HepG2 (cell line): ENCODE results near the gene VAC14. TPM values are rescaled to one million over a fixed set of nuclear protein-coding genes. Genes with fewer than 3 reads are reported as not detected.

Source experiments
- ELF1 ChIP-seq: sonication (generic); formaldehyde crosslinking; IDR thresholded peaks from 2 replicates; pipeline ENCODE4 v1.4.0; 2020; ENCODE audit warnings: missing genetic modification reagents
- FIP1L1 ChIP-seq: fragments of 200-400 bp; formaldehyde crosslinking; IDR thresholded peaks from 2 replicates; pipeline ENCODE4 v1.6.1; 2018; ENCODE audit warnings: low read depth, mild to moderate bottlenecking, low read length, moderate library complexity, borderline replicate concordance; ENCODE audit not compliant: insufficient read depth
- FOXM1 ChIP-seq: sonication (generic); formaldehyde crosslinking; IDR thresholded peaks from 2 replicates; pipeline ENCODE4 v1.5.0; 2020; ENCODE audit warnings: missing genetic modification reagents
- GATA4 ChIP-seq: sonication (generic); IDR thresholded peaks from 2 replicates; pipeline ENCODE4 v1.6.1; 2016; ENCODE audit warnings: antibody characterized with exemption, low read depth, borderline replicate concordance
- IKZF1 ChIP-seq: fragments of 450-650 bp; IDR thresholded peaks from 2 replicates; pipeline ENCODE4 v1.7.1; 2016
- KDM5B ChIP-seq: sonication (generic); formaldehyde crosslinking; IDR thresholded peaks from 2 replicates; pipeline ENCODE4 v1.4.0; 2020; ENCODE audit warnings: missing genetic modification reagents, mild to moderate bottlenecking, borderline replicate concordance
- MAFG ChIP-seq: sonication (generic); formaldehyde crosslinking; IDR thresholded peaks from 2 replicates; pipeline ENCODE4 v1.5.1; 2020; ENCODE audit warnings: mild to moderate bottlenecking, missing genetic modification reagents
- NFYC ChIP-seq: IDR thresholded peaks from 2 replicates; pipeline ENCODE4 v1.6.1; 2016; ENCODE audit warnings: missing genetic modification reagents, missing compliant biosample characterization
- RFXANK ChIP-seq: IDR thresholded peaks from 2 replicates; pipeline ENCODE4 v1.6.1; 2016
- SATB2 ChIP-seq: sonication (generic); formaldehyde crosslinking; IDR thresholded peaks from 2 replicates; pipeline ENCODE4 v1.5.0; 2020; ENCODE audit warnings: missing genetic modification reagents
- U2AF2 ChIP-seq: fragments of 200-400 bp; formaldehyde crosslinking; IDR thresholded peaks from 2 replicates; pipeline ENCODE4 v1.6.1; 2017; ENCODE audit warnings: low read depth, mild to moderate bottlenecking, low read length
- YEATS2 ChIP-seq: sonication (generic); formaldehyde crosslinking; IDR thresholded peaks from 2 replicates; pipeline ENCODE4 v1.4.0; 2020; ENCODE audit warnings: missing genetic modification reagents, borderline replicate concordance
- ZBTB21 ChIP-seq: sonication (generic); formaldehyde crosslinking; IDR thresholded peaks from 2 replicates; pipeline ENCODE4 v1.4.0; 2020; ENCODE audit warnings: missing genetic modification reagents
- ZFP90 ChIP-seq: sonication (generic); formaldehyde crosslinking; IDR thresholded peaks from 2 replicates; pipeline ENCODE4 v1.8.0; 2022; ENCODE audit warnings: missing genetic modification reagents, mild to moderate bottlenecking, inconsistent platforms, borderline replicate concordance
- ZNF33A ChIP-seq: sonication (generic); formaldehyde crosslinking; IDR thresholded peaks from 2 replicates; pipeline ENCODE4 v1.5.1; 2020; ENCODE audit warnings: missing genetic modification reagents, mild to moderate bottlenecking, moderate library complexity, borderline replicate concordance
- ZNF737 ChIP-seq: sonication (generic); formaldehyde crosslinking; IDR thresholded peaks from 2 replicates; pipeline ENCODE4 v1.5.0; 2020; ENCODE audit warnings: missing genetic modification reagents, mild to moderate bottlenecking, borderline replicate concordance
- ZNF780A ChIP-seq: sonication (generic); formaldehyde crosslinking; IDR thresholded peaks from 2 replicates; pipeline ENCODE4 v1.8.0; 2022; ENCODE audit warnings: mild to moderate bottlenecking, missing genetic modification reagents, moderate library complexity
- ZNF839 ChIP-seq: sonication (generic); formaldehyde crosslinking; IDR thresholded peaks from 2 replicates; pipeline ENCODE4 v1.4.0; 2020; ENCODE audit warnings: missing genetic modification reagents, mild to moderate bottlenecking, borderline replicate concordance
- polyA plus RNA-seq, 8 experiments: library from polyadenylated mRNA; depleted of rRNA in 3 of 8; stranded (reverse) in 7 of 8; unstranded in 1 of 8; fragments of >200 nt; fragmentation: Illumina TruSeq in 4 of 8; extraction: Trizol in 4 of 8; gene quantifications; 2 replicates each; pipeline versions ENCODE4 v1.2.1 to v1.2.3, GENCODE V29; 2011 to 2016; ENCODE audit warnings: low read depth in 4 of 8, missing spikeins in 1 of 8, mixed read lengths in 1 of 8; ENCODE audit not compliant: insufficient read depth in 1 of 8
- total RNA-seq, 5 experiments: library from RNA; depleted of rRNA; stranded (reverse); fragments of >200 nt; fragmentation: Illumina TruSeq; extraction: Trizol; gene quantifications; 2 replicates each; pipeline ENCODE4 v1.2.3, GENCODE V29; 2016; ENCODE audit warnings: low read depth in 1 of 5
- TF ChIP-seq, protein P1 (sequence below): sonication (generic); formaldehyde crosslinking; IDR thresholded peaks from 2 replicates; pipeline ENCODE4 v1.5.0; 2020; ENCODE audit warnings: mild to moderate bottlenecking, missing genetic modification reagents, borderline replicate concordance
- TF ChIP-seq, protein P2 (sequence below), 2 experiments: IDR thresholded peaks; 2 replicates each; pipeline ENCODE4 v1.6.1; 2011 to 2012; ENCODE audit warnings: low read length in 2 of 2, borderline replicate concordance in 1 of 2, low read depth in 1 of 2, mild to moderate bottlenecking in 1 of 2, moderate library complexity in 1 of 2
- TF ChIP-seq, protein P3 (sequence below): sonication (generic); formaldehyde crosslinking; IDR thresholded peaks from 2 replicates; pipeline ENCODE4 v1.9.0; 2021; ENCODE audit warnings: missing genetic modification reagents, borderline replicate concordance
- TF ChIP-seq, protein P4 (sequence below): sonication (generic); formaldehyde crosslinking; IDR thresholded peaks from 2 replicates; pipeline ENCODE4 v1.8.1; 2023; ENCODE audit warnings: mild to moderate bottlenecking, inconsistent platforms, moderate library complexity, missing genetic modification reagents, borderline replicate concordance

VAC14 gene
- total and polyA plus RNA-seq, 2 of the 13 experiments (the other 11 are each of a cell fraction or from before 2014, with no cell fraction given): 23.5 to 24.6 TPM

DNA sequence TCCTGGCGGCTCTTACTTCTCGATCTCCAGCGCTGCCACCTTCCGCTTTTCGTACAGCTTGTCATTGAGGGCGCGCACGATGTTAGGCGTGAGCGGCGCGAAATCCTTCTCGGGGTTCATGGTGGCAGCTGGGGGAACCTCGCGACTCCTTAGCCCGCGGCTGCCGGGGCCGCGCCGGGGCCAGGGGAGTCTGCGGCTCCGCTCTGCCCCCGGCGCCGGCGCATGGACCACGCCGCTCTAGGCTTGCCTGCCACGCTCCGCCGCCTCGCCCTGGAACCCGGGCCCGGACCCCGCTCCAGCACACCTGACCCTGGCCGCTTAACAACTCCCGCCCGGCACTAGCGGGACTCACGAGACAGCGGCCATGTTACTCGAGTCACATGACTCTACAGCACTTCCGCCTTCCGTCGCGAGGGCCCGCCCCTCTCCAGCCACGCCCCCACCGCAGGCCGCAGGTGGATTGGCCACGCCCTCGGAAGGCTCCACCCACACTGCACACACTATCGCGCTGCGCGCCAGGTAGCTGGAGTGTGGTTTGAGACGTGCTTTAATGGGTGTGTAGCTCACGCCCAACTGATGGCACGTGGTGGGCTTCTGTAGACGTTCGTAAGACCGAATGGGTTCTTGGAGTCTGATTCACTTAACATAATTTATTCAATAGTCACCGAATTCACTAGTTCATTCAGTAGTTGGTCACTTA lies at the start of gene VAC14 (continued):
- TF ChIP-seq, protein P1, sequence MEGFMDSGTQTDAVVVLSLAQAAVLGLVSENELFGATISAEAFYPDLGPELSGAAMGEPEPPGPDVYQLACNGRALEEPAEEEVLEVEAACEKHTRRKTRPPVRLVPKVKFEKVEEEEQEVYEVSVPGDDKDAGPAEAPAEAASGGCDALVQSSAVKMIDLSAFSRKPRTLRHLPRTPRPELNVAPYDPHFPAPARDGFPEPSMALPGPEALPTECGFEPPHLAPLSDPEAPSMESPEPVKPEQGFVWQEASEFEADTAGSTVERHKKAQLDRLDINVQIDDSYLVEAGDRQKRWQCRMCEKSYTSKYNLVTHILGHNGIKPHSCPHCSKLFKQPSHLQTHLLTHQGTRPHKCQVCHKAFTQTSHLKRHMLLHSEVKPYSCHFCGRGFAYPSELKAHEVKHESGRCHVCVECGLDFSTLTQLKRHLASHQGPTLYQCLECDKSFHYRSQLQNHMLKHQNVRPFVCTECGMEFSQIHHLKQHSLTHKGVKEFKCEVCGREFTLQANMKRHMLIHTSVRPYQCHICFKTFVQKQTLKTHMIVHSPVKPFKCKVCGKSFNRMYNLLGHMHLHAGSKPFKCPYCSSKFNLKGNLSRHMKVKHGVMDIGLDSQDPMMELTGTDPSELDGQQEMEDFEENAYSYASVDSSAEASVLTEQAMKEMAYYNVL: 0 out of 2 replicates have a peak, but pooled peaks have one; percentile 48
- no peak; the same call in 1 of the 2 replicates for TF ChIP-seq GATA4
- no peak; the same call in 1 of the 2 replicates for TF ChIP-seq RFXANK
- TF ChIP-seq ZNF839 (CRISPR knock-in tag): 0 out of 2 replicates have a peak, but pooled peaks have one; percentile 67
- peak; percentile 63 for TF ChIP-seq NFYC (CRISPR knock-in tag)
- TF ChIP-seq ZBTB21: peak; percentile 48; the same call in 1 of the 2 replicates
- TF ChIP-seq ZFP90: no peak
- TF ChIP-seq FOXM1 (CRISPR knock-in tag): no peak
- TF ChIP-seq U2AF2: no peak
- TF ChIP-seq, protein P2, sequence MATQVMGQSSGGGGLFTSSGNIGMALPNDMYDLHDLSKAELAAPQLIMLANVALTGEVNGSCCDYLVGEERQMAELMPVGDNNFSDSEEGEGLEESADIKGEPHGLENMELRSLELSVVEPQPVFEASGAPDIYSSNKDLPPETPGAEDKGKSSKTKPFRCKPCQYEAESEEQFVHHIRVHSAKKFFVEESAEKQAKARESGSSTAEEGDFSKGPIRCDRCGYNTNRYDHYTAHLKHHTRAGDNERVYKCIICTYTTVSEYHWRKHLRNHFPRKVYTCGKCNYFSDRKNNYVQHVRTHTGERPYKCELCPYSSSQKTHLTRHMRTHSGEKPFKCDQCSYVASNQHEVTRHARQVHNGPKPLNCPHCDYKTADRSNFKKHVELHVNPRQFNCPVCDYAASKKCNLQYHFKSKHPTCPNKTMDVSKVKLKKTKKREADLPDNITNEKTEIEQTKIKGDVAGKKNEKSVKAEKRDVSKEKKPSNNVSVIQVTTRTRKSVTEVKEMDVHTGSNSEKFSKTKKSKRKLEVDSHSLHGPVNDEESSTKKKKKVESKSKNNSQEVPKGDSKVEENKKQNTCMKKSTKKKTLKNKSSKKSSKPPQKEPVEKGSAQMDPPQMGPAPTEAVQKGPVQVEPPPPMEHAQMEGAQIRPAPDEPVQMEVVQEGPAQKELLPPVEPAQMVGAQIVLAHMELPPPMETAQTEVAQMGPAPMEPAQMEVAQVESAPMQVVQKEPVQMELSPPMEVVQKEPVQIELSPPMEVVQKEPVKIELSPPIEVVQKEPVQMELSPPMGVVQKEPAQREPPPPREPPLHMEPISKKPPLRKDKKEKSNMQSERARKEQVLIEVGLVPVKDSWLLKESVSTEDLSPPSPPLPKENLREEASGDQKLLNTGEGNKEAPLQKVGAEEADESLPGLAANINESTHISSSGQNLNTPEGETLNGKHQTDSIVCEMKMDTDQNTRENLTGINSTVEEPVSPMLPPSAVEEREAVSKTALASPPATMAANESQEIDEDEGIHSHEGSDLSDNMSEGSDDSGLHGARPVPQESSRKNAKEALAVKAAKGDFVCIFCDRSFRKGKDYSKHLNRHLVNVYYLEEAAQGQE (IDR thresholded peaks at IDR 0.05; ENCODE audit: borderline replicate concordance in 1 of 2, low read depth in 1 of 2, low read length in 2 of 2): no peak; a peak in 1 of 4 replicates
- peak; percentile 93; the same call in 1 of the 2 replicates for TF ChIP-seq YEATS2
- peak; percentile 94 for TF ChIP-seq KDM5B
- TF ChIP-seq, protein P3, sequence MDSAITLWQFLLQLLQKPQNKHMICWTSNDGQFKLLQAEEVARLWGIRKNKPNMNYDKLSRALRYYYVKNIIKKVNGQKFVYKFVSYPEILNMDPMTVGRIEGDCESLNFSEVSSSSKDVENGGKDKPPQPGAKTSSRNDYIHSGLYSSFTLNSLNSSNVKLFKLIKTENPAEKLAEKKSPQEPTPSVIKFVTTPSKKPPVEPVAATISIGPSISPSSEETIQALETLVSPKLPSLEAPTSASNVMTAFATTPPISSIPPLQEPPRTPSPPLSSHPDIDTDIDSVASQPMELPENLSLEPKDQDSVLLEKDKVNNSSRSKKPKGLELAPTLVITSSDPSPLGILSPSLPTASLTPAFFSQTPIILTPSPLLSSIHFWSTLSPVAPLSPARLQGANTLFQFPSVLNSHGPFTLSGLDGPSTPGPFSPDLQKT (CRISPR knock-in tag): no peak
- no peak for TF ChIP-seq SATB2
- no peak for TF ChIP-seq ZNF737
- TF ChIP-seq IKZF1: no peak
- no peak for TF ChIP-seq FIP1L1
- TF ChIP-seq ZNF33A (CRISPR knock-in tag): no peak
- TF ChIP-seq MAFG (CRISPR knock-in tag): no peak
- TF ChIP-seq ELF1: peak; percentile 99
- TF ChIP-seq, protein P4, sequence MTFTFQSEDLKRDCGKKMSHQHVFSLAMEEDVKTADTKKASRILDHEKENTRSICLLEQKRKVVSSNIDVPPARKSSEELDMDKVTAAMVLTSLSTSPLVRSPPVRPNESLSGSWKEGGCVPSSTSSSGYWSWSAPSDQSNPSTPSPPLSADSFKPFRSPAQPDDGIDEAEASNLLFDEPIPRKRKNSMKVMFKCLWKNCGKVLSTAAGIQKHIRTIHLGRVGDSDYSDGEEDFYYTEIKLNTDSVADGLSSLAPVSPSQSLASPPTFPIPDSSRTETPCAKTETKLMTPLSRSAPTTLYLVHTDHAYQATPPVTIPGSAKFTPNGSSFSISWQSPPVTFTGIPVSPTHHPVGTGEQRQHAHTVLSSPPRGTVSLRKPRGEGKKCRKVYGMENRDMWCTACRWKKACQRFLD (CRISPR knock-in tag): no peak
- peak; percentile 50; the same call in 1 of the 2 replicates for TF ChIP-seq ZNF780A (CRISPR knock-in tag)
